PC-9 (cell line): ENCODE measurements around the gene FILIP1.

Experiments used
- CTCF ChIP-seq: fragments of 200-600 bp; sonication (generic); conservative IDR thresholded peaks from 2 replicates; pipeline ENCODE4 v1.6.1; 2017; ENCODE audit warnings: mixed run types, antibody characterized with exemption, mild to moderate bottlenecking, moderate library complexity
- EZH2 ChIP-seq: fragments of 200-600 bp; sonication (generic); IDR thresholded peaks from 2 replicates; pipeline ENCODE4 v1.8.0; 2017; ENCODE audit warnings: antibody characterized with exemption, low read depth

- TF ChIP-seq CTCF: no peak
- no peak for TF ChIP-seq EZH2
Measured at GRCh38 chr6:75268988-75269354, 224.6 kb downstream of the FILIP1 start.
